HG03139 (cell line): Measurements from ENCODE around the gene DHX40.
"Not testable (repeated sequence)": the region's sequence is repeated elsewhere in the genome, so short reads cannot be mapped to it uniquely, and the experiment has no call there.

Experiments
- ATAC-seq: cut with Tn5 transposase; IDR thresholded peaks from one replicate; pipeline ENCODE4 v1.9.1; 2021; ENCODE audit not compliant: unreplicated experiment

The DHX40 gene

GRCh38 chr17:59558039-59558438 lies 7.4 kb upstream of the DHX40 start:
- ATAC-seq: no peak

DNA sequence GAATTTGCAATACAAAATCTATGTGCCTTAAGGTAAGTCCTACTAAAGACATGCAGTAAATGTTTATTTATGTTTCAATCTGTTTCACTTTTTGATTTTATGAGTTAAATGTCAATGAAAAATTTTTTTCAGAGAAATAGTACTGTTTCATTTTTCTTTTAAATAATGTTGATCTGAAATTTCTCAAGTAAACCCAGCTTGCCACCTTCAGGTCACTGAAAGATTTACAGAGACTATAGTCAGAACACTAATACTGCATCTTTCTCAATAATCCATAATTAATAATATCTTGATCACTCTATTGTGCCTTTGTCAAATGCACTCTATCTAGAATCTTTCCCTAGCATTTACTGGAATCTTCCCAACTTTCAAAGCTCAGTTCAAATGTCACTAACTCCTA lies 6.5 kb upstream of the DHX40 start:
- ATAC-seq: no peak

- no peak for ATAC-seq
Measured at GRCh38 chr17:59561042-59561441, 4.4 kb upstream of the DHX40 start.

- no peak for ATAC-seq
Measured at GRCh38 chr17:59565959-59566324, 532 bp downstream of the DHX40 start.

- not testable (repeated sequence) for ATAC-seq
Measured at GRCh38 chr17:59569151-59569550, 3.7 kb downstream of the DHX40 start.

- no peak for ATAC-seq
Measured at GRCh38 chr17:59572301-59572924, 7.0 kb downstream of the DHX40 start.

DNA sequence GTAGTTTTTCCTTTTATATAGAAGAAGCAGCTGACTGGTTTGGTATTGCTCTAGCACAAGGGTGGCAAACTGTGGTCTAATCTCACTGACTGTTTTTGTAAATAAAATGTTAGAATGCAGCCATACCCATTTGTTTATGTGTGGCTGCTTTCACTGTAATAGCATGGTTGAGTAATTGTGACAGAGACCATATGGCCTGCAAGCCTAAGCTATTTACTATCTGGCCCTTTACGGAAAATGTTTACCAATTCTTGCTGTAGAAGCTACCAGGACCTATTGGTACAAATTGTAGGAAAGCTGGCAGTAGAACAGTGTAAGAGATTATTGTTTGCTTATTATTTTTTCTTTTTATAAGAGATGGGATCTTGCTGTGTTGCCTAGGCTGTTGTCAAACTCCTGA lies 18.8 kb downstream of the DHX40 start:
- not testable (repeated sequence) for ATAC-seq

DNA sequence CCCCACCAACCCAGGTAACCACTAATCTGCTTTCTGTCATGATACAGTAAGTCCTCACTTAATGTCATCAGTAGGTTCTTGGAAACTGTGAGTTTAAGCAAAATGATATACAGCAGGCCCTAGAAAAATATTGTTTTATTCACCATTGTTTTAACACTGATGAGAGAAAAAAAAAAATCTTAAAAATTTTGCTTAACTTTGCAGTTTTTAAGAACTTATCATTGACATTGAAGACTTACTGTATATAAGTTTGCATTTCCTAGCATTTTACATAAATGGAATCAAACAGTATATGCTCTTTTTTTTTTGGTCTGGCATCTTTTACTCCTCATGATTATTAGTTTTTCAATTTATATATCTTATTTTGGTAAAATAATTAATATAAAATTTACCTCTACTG lies 34.8 kb downstream of the DHX40 start:
- ATAC-seq: no peak

DNA sequence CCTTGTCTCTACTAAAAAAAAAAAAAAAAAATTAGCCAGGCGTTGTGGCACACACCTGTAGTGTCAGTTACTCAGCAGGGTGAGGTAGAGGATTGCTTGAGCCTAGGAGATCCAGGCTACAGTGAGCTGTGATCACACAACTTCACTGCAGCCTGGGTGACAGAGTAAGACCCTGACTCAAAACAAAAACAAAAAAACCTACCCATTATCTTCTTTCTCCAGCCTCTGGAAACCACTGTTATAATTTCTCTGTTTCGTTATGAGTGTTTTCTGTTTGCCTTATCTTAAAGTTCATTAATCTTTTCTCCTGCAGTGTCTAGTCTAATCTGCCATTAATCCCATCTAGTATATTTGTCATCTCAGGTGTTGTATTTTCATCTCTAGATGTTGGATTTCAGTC lies 35.7 kb downstream of the DHX40 start:
- no peak for ATAC-seq

GRCh38 chr17:59607061-59607460 lies 41.7 kb downstream of the DHX40 start:
- ATAC-seq: no peak

- no peak for ATAC-seq
Measured at GRCh38 chr17:59607817-59608403, 42.5 kb downstream of the DHX40 start.

- ATAC-seq: no peak
Measured at GRCh38 chr17:59611503-59611902, 46.1 kb downstream of the DHX40 start.

DNA sequence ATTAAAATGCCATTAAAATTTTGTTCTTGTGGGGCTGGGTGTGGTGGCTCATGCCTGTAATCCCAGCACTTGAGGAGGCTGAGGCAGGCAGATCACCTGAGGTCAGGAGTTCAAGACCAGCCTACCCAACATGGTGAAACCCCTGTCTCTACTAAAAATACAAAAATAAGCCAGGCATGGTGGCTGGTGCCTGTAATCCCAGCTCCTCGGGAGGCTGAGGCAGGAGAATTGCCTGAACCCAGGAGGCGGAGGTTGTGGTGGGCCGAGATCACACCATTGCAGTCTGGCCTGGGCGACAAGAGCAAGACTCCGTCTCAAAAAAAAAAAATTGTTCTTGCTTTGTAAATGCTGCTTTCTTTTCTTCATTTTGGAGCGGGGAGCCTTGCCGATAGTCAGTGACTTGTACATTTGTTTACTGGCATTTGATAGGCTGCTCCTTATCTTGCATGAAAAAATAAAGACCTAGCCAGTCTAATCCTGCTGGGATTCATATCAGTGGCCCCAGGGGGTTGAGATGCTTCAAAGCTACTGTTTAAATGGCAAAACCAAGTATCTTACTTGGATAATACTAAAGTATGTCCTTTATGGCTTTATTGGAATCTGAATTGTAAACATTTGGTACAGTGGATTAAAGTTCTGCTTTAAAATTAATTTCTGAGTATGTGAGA lies 51.0 kb downstream of the DHX40 start:
- no peak for ATAC-seq

GRCh38 chr17:59617156-59617732 lies 51.8 kb downstream of the DHX40 start:
- ATAC-seq: no peak

DNA sequence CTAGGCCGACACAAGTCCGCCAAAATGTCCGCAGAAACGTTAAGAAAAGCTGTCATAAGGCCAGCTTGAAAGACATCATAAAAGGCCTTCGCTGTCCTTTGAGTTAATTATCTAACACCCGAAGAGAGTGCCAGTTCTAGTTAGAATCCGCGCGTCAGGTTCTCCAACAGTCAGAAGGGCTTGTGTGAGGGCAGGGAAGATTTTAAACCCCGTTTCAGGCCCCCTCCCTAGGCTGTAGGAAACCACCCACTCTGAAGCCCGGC lies 53.6 kb downstream of the DHX40 start:
- peak; percentile 3 for ATAC-seq

DNA sequence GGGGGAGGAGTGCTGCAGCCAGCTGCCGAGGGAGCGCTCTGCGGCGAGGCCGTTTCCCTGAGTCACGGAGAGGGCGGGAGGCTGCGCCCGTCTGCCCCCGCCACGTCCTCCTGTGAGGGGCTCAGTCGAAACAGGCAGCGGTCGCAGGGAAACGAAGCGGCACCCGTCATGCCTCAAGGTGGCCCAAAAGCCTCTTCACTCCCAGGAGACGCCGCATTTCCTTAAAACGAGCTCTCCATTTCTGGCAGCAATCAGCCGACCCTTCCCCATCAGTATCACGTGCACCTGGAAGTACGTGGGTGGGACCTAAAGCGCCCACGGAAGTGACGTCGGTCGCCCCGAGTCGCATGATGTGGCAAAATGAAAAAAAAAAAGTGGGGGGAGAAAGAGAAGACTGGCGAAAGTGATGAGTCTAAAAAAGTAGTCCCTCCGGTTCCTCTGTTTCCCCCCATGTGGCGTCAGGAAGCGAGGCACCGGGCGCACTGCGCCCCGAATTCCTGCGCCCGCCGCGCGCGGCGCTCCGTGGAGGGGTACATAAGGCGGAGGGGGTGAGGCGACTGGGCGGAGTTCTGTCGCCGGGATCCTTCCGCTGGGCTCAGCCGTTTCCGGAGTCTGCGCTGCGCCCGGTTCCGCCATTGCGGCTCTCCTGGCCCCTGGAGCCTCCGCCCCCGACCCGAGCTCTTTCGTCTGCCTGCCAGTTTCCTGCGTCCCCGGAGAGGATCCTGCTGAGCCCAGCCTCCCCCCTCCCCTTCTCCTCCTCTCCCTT lies 54.1 kb downstream of the DHX40 start, which contains the start of gene CLTC:
Gene CLTC (plus strand): TSS at position 598 of the 766 bp plus-strand sequence. CDS start 237 bp downstream, outside the sequence.
- peak; percentile 82 for ATAC-seq

DNA sequence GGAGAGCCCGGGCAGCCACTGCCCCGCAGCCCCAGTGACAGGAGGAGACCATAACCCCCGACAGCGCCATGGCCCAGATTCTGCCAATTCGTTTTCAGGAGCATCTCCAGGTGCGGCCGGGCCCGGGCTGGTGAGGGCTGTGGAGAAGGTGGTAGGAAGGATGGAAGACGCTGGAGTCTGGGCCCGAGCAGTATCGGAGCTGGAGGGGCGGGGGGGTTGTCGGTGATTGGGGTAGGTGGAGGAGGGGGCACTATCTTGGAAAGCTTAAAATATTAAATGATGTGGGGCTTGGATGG lies 54.6 kb downstream of the DHX40 start:
- no peak for ATAC-seq

GRCh38 chr17:59620518-59621259 lies 55.3 kb downstream of the DHX40 start:
- no peak for ATAC-seq

- ATAC-seq: no peak
Measured at GRCh38 chr17:59621771-59622170, 56.4 kb downstream of the DHX40 start.

GRCh38 chr17:59623151-59623550 lies 57.7 kb downstream of the DHX40 start:
- ATAC-seq: no peak

GRCh38 chr17:59626756-59627155 lies 61.3 kb downstream of the DHX40 start:
- no peak for ATAC-seq
